Measurements from ENCODE around the gene CD164L2. TPM values are rescaled to one million over a fixed set of nuclear protein-coding genes. Genes with fewer than 3 reads are reported as not detected.

The CD164L2 gene
- total RNA-seq, 1 donor from 2014 or later, result not detected

- Mint-ChIP-seq H3K4me3 (ENCODE audit: unreplicated experiment) (no peak overlapping the region), H3K4me1 (ENCODE audit: unreplicated experiment) (peaks cover 31% of the 10 kb centered on the region), H3K36me3 (ENCODE audit: unreplicated experiment) (peaks cover 13% of the 10 kb centered on the region), H3K27me3 (ENCODE audit: unreplicated experiment) (no peaks in the 10 kb centered on the region), H3K27ac (ENCODE audit: unreplicated experiment) (no peak overlapping the region), H3K9me3 (ENCODE audit: unreplicated experiment) (no peaks in the 10 kb centered on the region)
- no peak for TF ChIP-seq CTCF (IDR thresholded peaks at IDR 0.05)
- DNase-seq (ENCODE audit: extremely low spot score, unreplicated experiment), result no peak
Observed at GRCh38 chr1:27339213-27339612, 43.9 kb downstream of the CD164L2 start.

- TF ChIP-seq CTCF (IDR thresholded peaks at IDR 0.05), result no peak
- Mint-ChIP-seq H3K36me3 (ENCODE audit: unreplicated experiment) (peaks cover 13% of the 10 kb centered on the region), H3K9me3 (ENCODE audit: unreplicated experiment) (no peaks in the 10 kb centered on the region), H3K4me3 (ENCODE audit: unreplicated experiment) (no peak overlapping the region), H3K27me3 (ENCODE audit: unreplicated experiment) (no peaks in the 10 kb centered on the region), H3K27ac (ENCODE audit: unreplicated experiment) (no peak overlapping the region), H3K4me1 (ENCODE audit: unreplicated experiment) (peaks cover 31% of the 10 kb centered on the region)
- no peak for DNase-seq (ENCODE audit: extremely low spot score, unreplicated experiment)
Observed at GRCh38 chr1:27338751-27339150, 44.4 kb downstream of the CD164L2 start.

DNA sequence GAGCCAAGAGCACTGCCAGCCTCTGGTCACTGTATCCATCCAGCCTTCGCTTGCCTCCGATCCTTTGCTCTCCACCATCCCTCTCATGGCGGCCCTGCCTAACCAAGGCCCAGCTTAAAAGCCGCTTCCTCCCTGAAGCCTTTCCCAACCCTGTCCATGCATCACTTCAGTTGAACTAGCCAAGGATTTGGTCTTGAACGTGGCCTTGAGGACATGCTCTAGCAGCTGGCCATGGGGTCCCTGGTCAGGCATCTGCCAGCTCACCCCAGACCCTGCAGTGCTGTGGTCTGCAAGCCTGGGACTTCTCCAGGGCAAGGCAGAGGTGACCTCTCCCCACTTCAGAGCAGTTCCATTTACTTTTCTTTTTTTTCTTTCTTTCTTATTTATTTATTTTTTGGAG lies 46.4 kb downstream of the CD164L2 start:
- no peaks in the 10 kb centered on the region for H3K9me3 Mint-ChIP-seq (ENCODE audit: unreplicated experiment)
- no peaks in the 10 kb centered on the region for H3K27me3 Mint-ChIP-seq (ENCODE audit: unreplicated experiment)
- no peak overlapping the region for H3K4me3 Mint-ChIP-seq (ENCODE audit: unreplicated experiment)
- peaks cover 20% of the 10 kb centered on the region for H3K4me1 Mint-ChIP-seq (ENCODE audit: unreplicated experiment)
- no peak overlapping the region for H3K27ac Mint-ChIP-seq (ENCODE audit: unreplicated experiment)
- no peak for TF ChIP-seq CTCF (IDR thresholded peaks at IDR 0.05)
- no peak for DNase-seq (ENCODE audit: extremely low spot score, unreplicated experiment)
- peaks cover 17% of the 10 kb centered on the region for H3K36me3 Mint-ChIP-seq (ENCODE audit: unreplicated experiment)

DNA sequence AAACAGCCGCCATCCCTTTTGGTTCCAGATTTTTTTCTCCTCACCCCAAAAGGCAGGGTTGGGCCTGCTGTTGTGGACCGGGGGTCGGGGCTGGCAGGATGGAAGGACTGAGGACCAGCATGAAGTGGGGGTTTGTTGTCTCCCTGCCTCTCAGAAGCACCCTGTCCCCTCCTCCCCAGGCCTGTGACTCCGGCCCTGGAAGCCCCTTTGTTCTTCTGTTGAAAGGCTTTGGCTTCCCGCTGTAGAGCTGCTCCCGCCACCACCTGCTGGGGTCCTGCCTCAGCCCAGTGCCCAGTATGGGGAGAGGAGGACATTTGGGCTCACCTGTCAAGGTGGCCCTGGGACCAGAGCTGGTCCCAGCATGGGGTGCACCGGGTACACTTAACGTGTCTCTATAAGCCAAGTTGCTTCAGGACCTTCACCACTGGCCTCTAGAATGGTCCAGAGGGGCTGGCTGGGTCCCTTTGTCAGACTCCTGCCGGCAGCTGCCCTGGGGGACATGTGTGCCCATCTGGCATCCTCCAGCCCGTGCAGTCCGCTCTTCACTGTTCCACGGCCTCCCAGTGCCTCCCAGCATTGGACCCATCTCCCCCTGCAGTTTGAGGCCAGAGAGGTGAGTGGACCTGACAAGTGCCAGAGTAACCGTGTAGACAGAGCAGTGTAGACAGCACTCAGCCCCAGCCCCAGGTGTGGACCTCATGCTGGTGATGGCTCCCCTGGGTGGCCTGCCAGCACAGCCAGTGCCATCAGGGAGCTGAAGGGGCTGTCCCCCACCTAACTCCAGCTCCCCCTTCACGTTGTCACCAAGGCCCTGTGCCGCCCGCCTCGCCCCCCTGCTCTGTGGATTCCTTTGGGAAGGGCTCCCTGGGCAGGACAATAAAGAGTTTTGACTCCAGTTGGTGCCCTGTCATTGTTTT lies 47.4 kb downstream of the CD164L2 start:
- no peak overlapping the region for H3K27ac Mint-ChIP-seq (ENCODE audit: unreplicated experiment)
- peaks cover 17% of the 10 kb centered on the region for H3K36me3 Mint-ChIP-seq (ENCODE audit: unreplicated experiment)
- no peaks in the 10 kb centered on the region for H3K9me3 Mint-ChIP-seq (ENCODE audit: unreplicated experiment)
- DNase-seq (ENCODE audit: extremely low spot score, unreplicated experiment), result no peak
- peaks cover 12% of the 10 kb centered on the region for H3K4me1 Mint-ChIP-seq (ENCODE audit: unreplicated experiment)
- H3K4me3 Mint-ChIP-seq (ENCODE audit: unreplicated experiment), result no peak overlapping the region
- no peaks in the 10 kb centered on the region for H3K27me3 Mint-ChIP-seq (ENCODE audit: unreplicated experiment)
- no peak for TF ChIP-seq CTCF (IDR thresholded peaks at IDR 0.05)

GRCh38 chr1:27333717-27334279 lies 49.3 kb downstream of the CD164L2 start:
- H3K4me1 Mint-ChIP-seq (ENCODE audit: unreplicated experiment), result peaks cover under 1% of the 10 kb centered on the region
- no peak for TF ChIP-seq CTCF (IDR thresholded peaks at IDR 0.05)
- H3K27me3 Mint-ChIP-seq (ENCODE audit: unreplicated experiment), result no peaks in the 10 kb centered on the region
- H3K4me3 Mint-ChIP-seq (ENCODE audit: unreplicated experiment), result no peak overlapping the region
- peaks cover 17% of the 10 kb centered on the region for H3K36me3 Mint-ChIP-seq (ENCODE audit: unreplicated experiment)
- no peaks in the 10 kb centered on the region for H3K9me3 Mint-ChIP-seq (ENCODE audit: unreplicated experiment)
- DNase-seq (ENCODE audit: extremely low spot score, unreplicated experiment), result no peak
- H3K27ac Mint-ChIP-seq (ENCODE audit: unreplicated experiment), result no peak overlapping the region
